HepG2 (cell line): ENCODE measurements around the gene PACSIN1. TPM values are rescaled to one million over a fixed set of nuclear protein-coding genes. Genes with fewer than 3 reads are reported as not detected.

Experiments
- CENPX ChIP-seq: sonication (generic); formaldehyde crosslinking; IDR thresholded peaks from 2 replicates; pipeline ENCODE4 v1.9.0; 2021; ENCODE audit warnings: mild to moderate bottlenecking, missing genetic modification reagents, moderate library complexity
- FOXO1 ChIP-seq: sonication (generic); formaldehyde crosslinking; IDR thresholded peaks from 2 replicates; pipeline ENCODE4 v1.4.0; 2020; ENCODE audit warnings: missing genetic modification reagents
- NRL ChIP-seq: sonication (generic); formaldehyde crosslinking; IDR thresholded peaks from 2 replicates; pipeline ENCODE4 v1.5.0; 2020; ENCODE audit warnings: missing genetic modification reagents, mild to moderate bottlenecking, moderate library complexity, borderline replicate concordance
- RBM39 ChIP-seq: fragments of 200-400 bp; formaldehyde crosslinking; IDR thresholded peaks from one replicate; pipeline ENCODE4 v1.6.1; 2018; ENCODE audit warnings: antibody characterized with exemption, mild to moderate bottlenecking, low read depth, low read length; ENCODE audit not compliant: poor library complexity, severe bottlenecking
- TFDP1 ChIP-seq: IDR thresholded peaks from 2 replicates; pipeline ENCODE4 v1.6.1; 2016; ENCODE audit warnings: missing compliant biosample characterization, missing genetic modification reagents, borderline replicate concordance
- U2AF1 ChIP-seq: fragments of 200-400 bp; formaldehyde crosslinking; optimal IDR thresholded peaks from 2 replicates; pipeline ENCODE3; 2017; ENCODE audit warnings: mild to moderate bottlenecking, low read depth, low read length
- UBTF ChIP-seq: sonication (generic); formaldehyde crosslinking; IDR thresholded peaks from 2 replicates; pipeline ENCODE4 v1.4.0; 2020; ENCODE audit warnings: mild to moderate bottlenecking, missing genetic modification reagents
- ZBTB40 ChIP-seq, 2 experiments: fragments of 450-650 bp in 1 of 2; sonication (generic) in 1 of 2; formaldehyde crosslinking in 1 of 2; IDR thresholded peaks; 2 replicates each; pipeline versions ENCODE4 v1.6.1 to v1.8.0; 2016 to 2022; ENCODE audit warnings: antibody characterized with exemption in 1 of 2, mild to moderate bottlenecking in 1 of 2, missing genetic modification reagents in 1 of 2
- ZFX ChIP-seq: sonication (generic); formaldehyde crosslinking; IDR thresholded peaks from 2 replicates; pipeline ENCODE4 v1.4.0; 2020; ENCODE audit warnings: mild to moderate bottlenecking, low read depth, missing genetic modification reagents, moderate library complexity
- ZKSCAN8 ChIP-seq: IDR thresholded peaks from 2 replicates; pipeline ENCODE4 v1.6.1; 2016; ENCODE audit warnings: borderline replicate concordance, missing genetic modification reagents, missing compliant biosample characterization
- ZNF501 ChIP-seq: sonication (generic); formaldehyde crosslinking; IDR thresholded peaks from 2 replicates; pipeline ENCODE4 v1.5.1; 2020; ENCODE audit warnings: mild to moderate bottlenecking, moderate library complexity, missing genetic modification reagents
- ZNF558 ChIP-seq: sonication (generic); formaldehyde crosslinking; IDR thresholded peaks from 2 replicates; pipeline ENCODE4 v1.9.0; 2022; ENCODE audit warnings: mild to moderate bottlenecking, missing genetic modification reagents, borderline replicate concordance
- polyA plus RNA-seq, 8 experiments: library from polyadenylated mRNA; depleted of rRNA in 3 of 8; stranded (reverse) in 7 of 8; unstranded in 1 of 8; fragments of >200 nt; fragmentation: Illumina TruSeq in 4 of 8; extraction: Trizol in 4 of 8; gene quantifications; 2 replicates each; pipeline versions ENCODE4 v1.2.1 to v1.2.3, GENCODE V29; 2011 to 2016; ENCODE audit warnings: low read depth in 4 of 8, missing spikeins in 1 of 8, mixed read lengths in 1 of 8; ENCODE audit not compliant: insufficient read depth in 1 of 8
- total RNA-seq, 5 experiments: library from RNA; depleted of rRNA; stranded (reverse); fragments of >200 nt; fragmentation: Illumina TruSeq; extraction: Trizol; gene quantifications; 2 replicates each; pipeline ENCODE4 v1.2.3, GENCODE V29; 2016; ENCODE audit warnings: low read depth in 1 of 5
- TF ChIP-seq, protein P1 (sequence below): sonication (generic); formaldehyde crosslinking; IDR thresholded peaks from 2 replicates; pipeline ENCODE4 v1.5.0; 2020; ENCODE audit warnings: missing genetic modification reagents, mild to moderate bottlenecking, borderline replicate concordance

The PACSIN1 gene
- total and polyA plus RNA-seq, 2 of the 13 experiments (the other 11 are each of a cell fraction or from before 2014, with no cell fraction given), result not detected

DNA sequence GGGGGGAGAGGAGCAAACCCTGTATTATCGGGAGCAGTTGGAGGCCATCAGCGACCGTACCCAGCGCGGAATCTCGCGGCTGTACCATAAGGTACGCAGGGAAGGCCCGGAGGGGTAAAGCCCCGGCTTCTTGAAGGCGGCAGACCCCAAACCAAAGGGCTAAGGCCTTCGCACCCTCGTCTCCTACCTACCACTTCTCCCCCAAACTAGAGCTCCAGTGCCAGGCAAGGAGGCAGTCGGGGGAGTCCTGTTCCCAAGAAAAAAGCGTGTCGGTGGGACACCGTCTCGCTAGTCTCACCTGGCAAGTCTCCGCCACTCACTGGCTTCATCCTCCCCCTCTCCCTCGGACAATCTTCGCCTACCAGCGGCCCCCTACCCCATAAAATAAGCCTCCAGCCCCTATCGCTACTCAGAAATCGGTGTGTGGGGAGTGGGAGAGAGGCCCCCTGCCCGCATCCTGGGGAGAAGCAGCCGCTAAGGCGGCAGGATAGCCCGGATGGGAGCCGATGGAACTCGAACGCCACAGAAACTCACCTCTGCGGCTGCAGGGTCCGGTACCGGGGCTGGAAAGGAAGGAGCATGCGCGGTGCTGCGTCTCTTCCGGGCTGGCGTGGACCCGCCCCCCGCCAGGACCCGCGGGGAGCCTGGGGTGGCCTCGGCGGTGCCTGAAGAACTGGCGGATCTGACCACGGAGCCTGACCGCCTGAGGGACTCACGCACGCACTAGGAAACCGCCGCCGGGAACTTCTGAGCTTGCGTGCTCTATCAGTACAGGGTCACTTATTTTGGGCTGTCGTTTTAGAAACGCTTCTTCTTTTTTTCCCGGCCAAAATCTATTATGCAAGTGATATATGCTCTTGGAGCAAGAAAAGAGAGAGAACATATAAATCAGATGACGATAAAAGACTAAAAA lies 40.1 kb upstream of the PACSIN1 start, which contains the start of gene RPS10 (continued):
- no peak for TF ChIP-seq ZBTB40 (IDR thresholded peaks at IDR 0.05)
- TF ChIP-seq ZBTB40 (CRISPR knock-in tag; IDR thresholded peaks at IDR 0.05), result peak; percentile 73; the same call in 1 of the 2 replicates
- TF ChIP-seq FOXO1, result peak; percentile 18; the same call in 1 of the 2 replicates
- TF ChIP-seq UBTF (CRISPR knock-in tag), result peak; percentile 63; the same call in 1 of the 2 replicates
- peak; percentile 90 for TF ChIP-seq NRL (CRISPR knock-in tag)
- TF ChIP-seq, protein P1, sequence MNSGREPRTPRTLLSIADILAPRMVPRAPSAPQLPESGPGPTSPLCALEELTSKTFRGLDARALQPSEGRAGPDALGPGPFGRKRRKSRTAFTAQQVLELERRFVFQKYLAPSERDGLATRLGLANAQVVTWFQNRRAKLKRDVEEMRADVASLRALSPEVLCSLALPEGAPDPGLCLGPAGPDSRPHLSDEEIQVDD, result no peak
- peak; percentile 91 for TF ChIP-seq RBM39
- peak; percentile 95 for TF ChIP-seq ZNF501 (CRISPR knock-in tag)
- peak; percentile 42; the same call in 1 of the 2 replicates for TF ChIP-seq TFDP1 (CRISPR knock-in tag)
- TF ChIP-seq ZKSCAN8 (CRISPR knock-in tag), result peak; percentile 55; the same call in 1 of the 2 replicates
- TF ChIP-seq ZNF558 (CRISPR knock-in tag), result 0 out of 2 replicates have a peak, but pooled peaks have one; percentile 55
- no peak for TF ChIP-seq CENPX (CRISPR knock-in tag)
- TF ChIP-seq ZFX (CRISPR knock-in tag), result peak; percentile 88
- TF ChIP-seq U2AF1, result peak; percentile 21
